ENCODE results near the gene HDAC4. TPM values are rescaled to one million over a fixed set of nuclear protein-coding genes. Genes with fewer than 3 reads are reported as not detected.
A peak's percentile ranks its signal among the peaks of the same experiment; 100 is the strongest.

HDAC4 gene
- total and polyA plus RNA-seq, 2 experiments from 2014 or later, result 8.1 to 41.8 TPM

- peaks cover 5% of the 10 kb centered on the region; the same call in 2 of the 3 replicates for H3K4me1 Mint-ChIP-seq
- Histone ChIP-seq H3K4me2 (no peak overlapping the region), H3K4me1 (ENCODE audit: insufficient read depth) (no peaks in the 10 kb centered on the region), H4K20me1 (replicated peaks; ENCODE audit: insufficient read depth) (no peaks in the 10 kb centered on the region), H3F3A (replicated peaks; ENCODE audit: low read depth) (no peaks in the 10 kb centered on the region), H3K27ac (ENCODE audit: low read depth) (no peak overlapping the region), H3K36me3 (ENCODE audit: insufficient read depth) (no peaks in the 10 kb centered on the region), H3K27me3 (ENCODE audit: insufficient read depth) (no peaks in the 10 kb centered on the region), H3K4me3 (no peak overlapping the region), H2AFZ (no peak overlapping the region), H3K9me2 (ENCODE audit: insufficient read depth) (no peaks in the 10 kb centered on the region), H3K79me2 (replicated peaks; ENCODE audit: insufficient read depth) (no peaks in the 10 kb centered on the region)
- no peak overlapping the region for H3K4me3 Mint-ChIP-seq
- no peaks in the 10 kb centered on the region for H3K27me3 Mint-ChIP-seq (ENCODE audit: insufficient read depth, low read depth, poor library complexity)
- ATAC-seq, result peak; percentile 47; the same call in 2 of the 3 replicates
- no peaks in the 10 kb centered on the region for H3K9me3 Mint-ChIP-seq
- no peak overlapping the region for H3K27ac Mint-ChIP-seq
- no peak for DNase-seq (ENCODE audit: low spot score)
- no peaks in the 10 kb centered on the region for H3K36me3 Mint-ChIP-seq (ENCODE audit: low read depth)
- TF ChIP-seq ZNF114 (CRISPR knock-in tag; IDR thresholded peaks at IDR 0.05), result no peak
- no peak for TF ChIP-seq CREB1 (CRISPR knock-in tag; IDR thresholded peaks at IDR 0.05; ENCODE audit: low read depth)
- TF ChIP-seq ETS1 (IDR thresholded peaks at IDR 0.05), result no peak
- TF ChIP-seq CTCF (conservative IDR thresholded peaks at IDR 0.05; ENCODE audit: low read depth in 2 of 2), result no peak
- TF ChIP-seq EZH2 (IDR thresholded peaks at IDR 0.05; ENCODE audit: low read depth, unreplicated experiment), result no peak
- no peak for TF ChIP-seq POLR2AphosphoS5 (IDR thresholded peaks at IDR 0.05; ENCODE audit: low read depth)
- no peak for TF ChIP-seq ZNF331 (CRISPR knock-in tag; IDR thresholded peaks at IDR 0.05; ENCODE audit: low read depth)
These were observed 379.6 kb downstream of the HDAC4 start for GRCh38 chr2:239021224-239021623.

- Mint-ChIP-seq H3K27ac (no peak overlapping the region), H3K4me1 (peaks cover 5% of the 10 kb centered on the region; the same call in 2 of the 3 replicates), H3K9me3 (no peaks in the 10 kb centered on the region), H3K36me3 (ENCODE audit: low read depth) (no peaks in the 10 kb centered on the region), H3K4me3 (no peak overlapping the region), H3K27me3 (ENCODE audit: insufficient read depth, low read depth, poor library complexity) (peaks cover 4% of the 10 kb centered on the region)
- Histone ChIP-seq H4K20me1 (replicated peaks; ENCODE audit: insufficient read depth) (no peaks in the 10 kb centered on the region), H3K9me2 (ENCODE audit: insufficient read depth) (no peaks in the 10 kb centered on the region), H3K4me2 (no peak overlapping the region), H3K4me1 (ENCODE audit: insufficient read depth) (no peaks in the 10 kb centered on the region), H3K27me3 (ENCODE audit: insufficient read depth) (no peaks in the 10 kb centered on the region), H2AFZ (no peak overlapping the region), H3F3A (replicated peaks; ENCODE audit: low read depth) (no peaks in the 10 kb centered on the region), H3K27ac (ENCODE audit: low read depth) (no peak overlapping the region), H3K36me3 (ENCODE audit: insufficient read depth) (no peaks in the 10 kb centered on the region), H3K79me2 (replicated peaks; ENCODE audit: insufficient read depth) (no peaks in the 10 kb centered on the region), H3K4me3 (no peak overlapping the region)
- ATAC-seq, result no peak
- DNase-seq (ENCODE audit: low spot score), result no peak
- TF ChIP-seq EZH2phosphoT487 (IDR thresholded peaks at IDR 0.05; ENCODE audit: unreplicated experiment) (no peak), ZNF462 (CRISPR knock-in tag; IDR thresholded peaks at IDR 0.05) (no peak), CTCF (conservative IDR thresholded peaks at IDR 0.05; ENCODE audit: low read depth in 2 of 2) (no peak), JUNB (IDR thresholded peaks at IDR 0.05; ENCODE audit: unreplicated experiment) (no peak)
These were observed 380.2 kb downstream of the HDAC4 start for GRCh38 chr2:239020541-239021041.

All from GM23338 (cell line).